AG04450 (cell line): Measurements from ENCODE around the gene RNGTT. TPM values are rescaled to one million over a fixed set of nuclear protein-coding genes. Genes with fewer than 3 reads are reported as not detected.

Experiments used
- CTCF ChIA-PET: fragments of 300-600, 350-600 bp; formaldehyde crosslinking; extraction: SDS; loops from one replicate; lab custom pipeline; 2022; ENCODE audit warnings: antibody characterized with exemption, inconsistent platforms; lab: Charles Lee
- POLR2A ChIA-PET: fragments of 350-600 bp; formaldehyde crosslinking; extraction: SDS; loops from one replicate; lab custom pipeline; 2021; ENCODE audit warnings: antibody characterized with exemption, inconsistent platforms; lab: Yijun Ruan, JAX
- DNase-seq: peaks from one replicate; pipeline ENCODE4 v3.0.0-alpha.2; 2011; ENCODE audit warnings: low read depth, low spot score
- H3K27ac ChIP-seq: one replicate; pipeline ENCODE4 v1.5.1; 2012; ENCODE audit warnings: low read depth, low read length, control low read depth
- H3K27me3 ChIP-seq: one replicate; pipeline ENCODE4 v1.6.0; 2012; ENCODE audit warnings: low read length; ENCODE audit not compliant: control insufficient read depth, insufficient read depth
- H3K4me3 ChIP-seq: 2 replicates; pipeline ENCODE4 v1.5.1; 2011; ENCODE audit warnings: mild to moderate bottlenecking, low read depth, low read length, control low read depth
- H3K9me3 ChIP-seq: 2 replicates; pipeline ENCODE4 v1.5.1; 2012; ENCODE audit warnings: low read length; ENCODE audit not compliant: control insufficient read depth, insufficient read depth
- CTCF ChIP-seq: IDR thresholded peaks from 2 replicates; pipeline ENCODE4 v1.5.1; 2011; ENCODE audit warnings: low read depth, low read length, control low read depth, inconsistent platforms
- polyA plus RNA-seq: library from polyadenylated mRNA; depleted of rRNA; stranded (reverse); fragments of >200 nt; gene quantifications from 2 replicates; pipeline ENCODE4 v1.2.3, GENCODE V29; 2011

Gene RNGTT
- polyA plus RNA-seq, 1 experiment = 11.2 TPM

DNA sequence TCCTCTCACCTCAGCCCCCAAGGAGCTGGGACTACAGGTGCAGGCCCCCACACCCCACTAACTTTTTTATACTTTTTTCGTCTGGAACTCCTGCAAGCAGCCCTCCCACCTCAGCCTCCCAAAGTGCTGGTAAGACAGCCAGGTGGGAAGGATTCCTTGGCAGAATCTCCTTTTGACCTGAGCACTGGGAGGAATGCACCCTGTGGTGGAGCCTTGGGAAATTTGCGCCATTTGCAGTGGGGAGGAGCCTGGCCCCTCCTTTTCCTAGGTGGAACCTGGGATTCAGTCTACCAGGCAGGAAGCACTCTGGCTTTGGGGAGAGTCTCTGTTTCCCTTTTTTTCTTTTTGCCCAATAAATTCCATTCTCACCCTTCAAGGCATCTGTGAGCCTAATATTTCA is 2.3 kb upstream of the RNGTT start:
- POLR2A ChIA-PET = no interaction called here
- no peaks in the 10 kb centered on the region for H3K27me3 ChIP-seq
- CTCF ChIA-PET = interaction anchor here (1.5 kb wide), 1 partner anchor 16 kb away, joined by 3 read pairs; no protein-coding TSS in a partner anchor
- DNase-seq = no peak
- no peak overlapping the region for H3K27ac ChIP-seq
- TF ChIP-seq CTCF = no peak
- H3K4me3 ChIP-seq = no peak overlapping the region
- peaks cover 5% of the 10 kb centered on the region; the same call in 1 of the 2 replicates for H3K9me3 ChIP-seq

- DNase-seq = no peak
- ChIA-PET CTCF (interaction anchor here (0.6 to 1.5 kb wide), 2 partner anchors 159 to 407 kb away, joined by 3 to 4 read pairs; no protein-coding TSS in a partner anchor), POLR2A (interaction anchor here (1.6 kb wide), 1 partner anchor 116 kb away, joined by 13 read pairs; the partner anchor contains the start of gene PNRC1)
- peak overlapping the region; percentile 64 for H3K4me3 ChIP-seq
- no peak overlapping the region for H3K27ac ChIP-seq
- no peak for TF ChIP-seq CTCF
- no peaks in the 10 kb centered on the region for H3K27me3 ChIP-seq
- peaks cover 5% of the 10 kb centered on the region; the same call in 1 of the 2 replicates for H3K9me3 ChIP-seq
Measured at GRCh38 chr6:88964509-88964908, 1.1 kb upstream of the RNGTT start.

- ChIA-PET CTCF (no interaction called here), POLR2A (no interaction called here)
- no peak for TF ChIP-seq CTCF
- DNase-seq = no peak
- Histone ChIP-seq H3K27ac (no peak overlapping the region), H3K27me3 (no peaks in the 10 kb centered on the region), H3K9me3 (no peaks in the 10 kb centered on the region), H3K4me3 (no peak overlapping the region)
Measured at GRCh38 chr6:88958842-88959241, 4.6 kb downstream of the RNGTT start.

- TF ChIP-seq CTCF = no peak
- POLR2A ChIA-PET = no interaction called here
- Histone ChIP-seq H3K9me3 (peaks cover 5% of the 10 kb centered on the region), H3K4me3 (no peak overlapping the region), H3K27me3 (no peaks in the 10 kb centered on the region), H3K27ac (no peak overlapping the region)
- DNase-seq = no peak
- CTCF ChIA-PET = interaction anchor here (0.8 kb wide), 1 partner anchor 29 kb away, joined by 3 read pairs; no protein-coding TSS in a partner anchor
Measured at GRCh38 chr6:88953550-88954386, 9.7 kb downstream of the RNGTT start.
